Amniotic stem cell (primary cell): ENCODE measurements around the gene CACNA1F.

Experiments used
- DNase-seq: peaks from one replicate; lab custom pipeline; 2025; lab: John Stamatoyannopoulos, UW

The CACNA1F gene

DNA sequence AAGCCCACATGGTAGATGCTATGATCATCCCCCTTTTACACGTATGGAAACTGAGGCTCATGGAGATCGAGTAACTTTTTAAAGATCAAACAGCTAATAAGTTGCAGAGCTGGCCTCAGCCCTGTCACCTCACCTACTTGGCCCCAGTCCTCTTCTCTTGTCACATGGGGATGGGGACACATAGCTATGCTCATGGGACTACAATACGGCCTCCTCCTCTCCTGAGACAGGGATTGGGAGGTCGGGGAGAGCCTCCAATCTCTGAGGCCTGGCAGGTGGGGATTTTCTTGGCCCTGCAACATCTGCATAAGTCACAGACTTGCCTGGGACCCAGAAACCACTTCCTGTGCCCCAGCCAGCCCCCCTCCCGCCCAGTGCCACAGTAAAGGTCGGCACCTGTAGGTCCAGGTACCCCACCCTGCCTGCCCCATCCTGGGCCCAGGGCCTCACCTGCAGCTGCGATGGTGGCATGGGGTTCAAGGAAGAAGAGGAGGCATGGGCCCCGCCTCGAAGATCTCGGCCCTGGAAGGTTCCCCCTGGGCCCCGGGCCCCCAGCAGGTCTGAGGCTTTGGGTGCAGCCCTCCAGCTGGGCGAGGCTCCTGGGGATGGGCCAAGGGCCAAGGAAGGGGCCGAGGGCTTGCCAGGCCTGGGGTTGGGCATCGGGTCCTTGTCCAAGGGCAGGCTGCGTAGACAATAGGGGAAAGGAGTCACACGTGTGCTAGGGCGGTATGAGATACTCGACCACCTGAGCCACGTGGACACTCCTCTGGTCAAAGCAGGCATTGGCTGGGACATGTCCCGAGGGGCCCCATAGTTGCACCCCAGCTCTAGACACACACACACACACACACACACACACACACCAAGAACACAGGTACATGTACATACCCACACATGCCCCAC, 25.0 kb upstream of the CACNA1F start:
- no peak for DNase-seq

- no peak for DNase-seq
Observed at GRCh38 chrX:49257074-49257790, 24.1 kb upstream of the CACNA1F start.

- no peak for DNase-seq
Observed at GRCh38 chrX:49256268-49256995, 23.3 kb upstream of the CACNA1F start.

DNA sequence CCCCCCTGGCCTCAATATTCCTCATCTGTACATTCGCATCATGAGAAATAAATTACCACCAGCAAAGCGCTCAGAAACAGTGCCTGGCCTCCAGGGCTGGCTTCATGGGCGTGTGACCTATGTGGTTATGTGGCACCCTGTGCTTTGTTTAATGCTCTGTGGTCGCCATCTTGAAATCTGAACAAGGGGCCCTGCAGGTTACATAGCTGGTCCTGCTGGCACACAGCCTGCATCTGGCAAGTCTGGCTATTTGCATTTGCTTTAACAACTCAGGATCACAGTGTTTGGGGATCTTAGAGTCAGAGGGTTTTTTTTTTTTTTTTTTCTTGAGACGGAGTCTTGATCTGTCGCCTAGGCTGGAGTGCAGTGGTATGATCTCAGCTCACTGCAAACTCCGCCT, 21.5 kb upstream of the CACNA1F start:
- no peak for DNase-seq

DNA sequence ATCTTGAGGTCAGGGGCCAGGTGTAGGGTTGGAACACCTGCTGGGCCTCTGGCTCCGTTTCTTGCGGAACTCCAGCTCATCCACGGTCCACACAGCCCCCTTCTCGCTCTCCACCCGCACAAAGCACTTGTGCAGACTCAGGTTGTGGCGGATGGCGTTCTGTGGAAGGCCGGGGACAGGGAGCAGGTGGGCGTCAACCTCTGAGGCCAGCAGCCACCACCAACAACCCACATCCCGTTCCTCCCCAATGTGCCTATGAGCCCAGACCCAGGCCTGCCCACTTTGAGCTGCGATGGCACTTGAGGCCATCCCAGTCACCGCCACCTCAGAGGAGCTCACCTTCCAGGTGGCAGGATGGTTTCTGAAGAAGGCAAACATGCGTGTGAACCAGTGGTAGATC, 18.2 kb upstream of the CACNA1F start:
- no peak for DNase-seq

- DNase-seq, result no peak
Observed at GRCh38 chrX:49250578-49250977, 17.4 kb upstream of the CACNA1F start.

GRCh38 chrX:49250066-49250465, 16.9 kb upstream of the CACNA1F start:
- DNase-seq, result no peak

DNA sequence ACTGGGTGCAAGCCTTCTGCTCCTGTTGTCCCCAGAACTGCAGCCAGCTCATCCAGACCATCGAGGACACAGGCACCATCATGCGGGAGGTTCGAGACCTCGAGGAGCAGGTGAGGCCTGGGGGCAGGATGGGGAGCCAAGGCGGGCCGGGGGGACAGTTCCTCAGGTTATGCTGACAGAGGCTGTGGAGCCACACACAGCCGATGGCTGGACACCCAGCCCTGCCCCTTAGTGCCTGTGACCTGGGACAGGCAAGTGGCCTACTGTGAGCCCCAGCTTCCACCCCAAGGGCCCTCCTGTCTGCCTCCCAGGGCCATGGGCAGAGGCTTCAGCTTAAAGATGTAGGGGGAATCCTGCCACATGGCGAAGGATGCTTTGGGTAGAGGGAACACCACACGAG, 16.5 kb upstream of the CACNA1F start:
- DNase-seq, result no peak

GRCh38 chrX:49249071-49249470, 15.9 kb upstream of the CACNA1F start:
- DNase-seq, result no peak

GRCh38 chrX:49247916-49248811, 15.0 kb upstream of the CACNA1F start:
- DNase-seq, result no peak

GRCh38 chrX:49247346-49247745, 14.2 kb upstream of the CACNA1F start:
- no peak for DNase-seq

- no peak for DNase-seq
Observed at GRCh38 chrX:49246541-49246940, 13.4 kb upstream of the CACNA1F start.

DNA sequence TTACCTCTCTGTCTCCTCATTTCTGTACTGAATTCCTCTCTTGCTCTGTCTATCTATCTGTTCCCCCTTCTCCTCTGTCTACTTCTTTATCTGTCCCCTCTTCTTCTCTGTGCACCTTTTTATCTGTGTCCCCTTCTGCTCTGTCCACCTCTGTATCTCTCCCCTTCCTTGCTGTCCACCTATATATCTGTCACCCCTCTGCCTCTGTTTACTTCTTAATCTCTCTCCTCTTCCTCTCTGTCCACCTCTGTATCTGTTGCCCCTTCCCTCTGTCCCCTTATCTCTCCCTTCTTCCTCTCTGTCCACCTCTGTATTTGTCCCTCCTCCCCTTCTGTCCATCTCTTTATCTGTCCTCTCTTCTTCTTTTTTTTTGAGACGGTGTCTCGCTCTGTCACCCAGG, 11.1 kb upstream of the CACNA1F start:
- no peak for DNase-seq

DNA sequence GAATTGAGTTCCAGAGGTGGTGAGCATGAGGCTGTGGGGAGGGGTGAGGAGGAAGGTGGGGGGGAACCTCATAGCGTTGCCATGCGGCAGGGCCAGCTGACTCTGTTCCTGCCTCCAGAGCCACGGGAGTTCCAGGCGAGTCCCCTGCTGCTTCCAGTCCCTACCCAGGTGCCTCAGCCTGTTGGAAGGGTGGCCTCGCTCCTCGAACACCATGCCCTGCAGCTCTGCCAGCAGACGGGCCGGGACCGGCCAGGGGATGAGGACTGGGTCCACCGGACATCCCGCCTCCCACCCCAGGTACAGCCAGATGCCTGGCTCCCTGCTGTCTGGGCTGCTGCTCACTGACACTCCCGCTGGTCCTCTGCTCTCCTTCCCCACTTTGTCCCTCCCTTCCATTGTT, 10.0 kb upstream of the CACNA1F start:
- DNase-seq, result no peak

- DNase-seq, result no peak
Observed at GRCh38 chrX:49242545-49243066, 9.5 kb upstream of the CACNA1F start.

DNA sequence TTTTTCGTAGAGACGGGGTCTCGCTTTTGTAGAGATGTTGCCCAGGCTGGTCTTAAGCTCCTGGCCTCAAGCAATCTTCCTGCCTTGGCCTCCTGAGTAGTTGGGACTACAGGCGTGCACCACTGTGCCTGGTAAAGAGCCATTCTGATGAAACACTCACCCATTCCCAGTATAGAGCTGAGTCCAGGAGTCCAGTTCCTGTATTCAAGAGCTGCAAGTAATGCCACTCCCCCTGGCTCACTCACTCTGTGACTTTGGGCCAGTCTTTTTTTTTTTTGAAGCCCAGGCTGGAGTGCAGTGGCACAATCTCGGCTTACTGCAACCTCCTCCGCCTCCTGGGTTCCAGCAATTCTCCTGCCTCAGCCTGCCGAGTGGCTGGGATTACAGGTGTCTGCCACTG, 5.6 kb upstream of the CACNA1F start:
- DNase-seq, result no peak

- DNase-seq, result no peak
Observed at GRCh38 chrX:49237060-49237459, 3.9 kb upstream of the CACNA1F start.

DNA sequence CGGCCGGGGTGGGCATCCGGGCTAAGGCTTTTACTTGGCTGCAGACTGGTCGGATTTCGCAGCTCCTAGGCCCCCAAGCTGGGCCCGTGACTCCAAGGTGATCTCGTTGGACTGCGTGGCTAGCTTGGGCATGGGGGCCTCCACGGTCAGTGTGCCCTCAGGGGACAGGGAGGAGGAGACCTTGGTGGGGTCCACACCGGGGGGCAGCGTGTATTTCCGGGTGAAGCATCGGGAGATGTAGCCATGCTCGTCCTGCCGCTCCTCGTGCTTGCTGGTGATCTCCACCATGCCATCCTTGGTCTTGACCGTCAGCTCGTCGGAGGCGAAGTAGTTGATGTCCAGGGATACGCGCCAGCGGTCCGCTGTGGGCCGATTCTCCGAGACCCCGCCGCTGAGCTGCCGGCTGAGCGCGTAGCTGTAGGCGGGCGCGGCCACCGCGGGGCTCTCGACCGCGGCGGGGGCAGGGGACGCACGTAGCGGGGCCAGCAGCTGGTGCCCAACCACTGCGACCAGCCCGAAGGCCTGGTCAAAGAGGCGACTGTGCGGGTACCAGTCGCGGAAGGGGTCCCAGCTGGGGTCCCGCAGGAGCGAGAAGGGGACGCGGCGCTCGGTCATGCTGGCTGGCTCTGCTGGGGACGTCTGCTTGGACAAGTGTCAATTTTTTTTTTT, 881 bp upstream of the CACNA1F start:
- DNase-seq, result no peak

DNA sequence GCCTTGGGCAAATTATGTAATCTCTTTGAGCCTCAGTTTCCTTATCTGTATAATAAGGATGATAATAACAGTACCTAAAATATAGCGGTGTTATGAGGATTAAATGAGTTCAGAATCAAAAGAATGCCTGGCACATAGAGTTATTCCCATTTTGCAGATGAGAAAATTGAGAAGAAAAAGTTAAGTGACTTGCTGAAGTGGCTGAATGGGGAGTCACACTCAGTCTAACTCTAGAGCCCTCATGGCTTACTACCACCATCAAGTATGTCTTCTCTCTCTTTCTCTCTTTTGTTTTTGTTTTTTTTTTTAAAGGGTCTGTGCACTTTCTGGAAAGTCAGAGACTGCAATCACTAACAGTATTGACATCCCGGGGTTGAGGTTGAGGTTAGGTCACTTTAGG, 615 bp downstream of the CACNA1F start:
- no peak for DNase-seq

DNA sequence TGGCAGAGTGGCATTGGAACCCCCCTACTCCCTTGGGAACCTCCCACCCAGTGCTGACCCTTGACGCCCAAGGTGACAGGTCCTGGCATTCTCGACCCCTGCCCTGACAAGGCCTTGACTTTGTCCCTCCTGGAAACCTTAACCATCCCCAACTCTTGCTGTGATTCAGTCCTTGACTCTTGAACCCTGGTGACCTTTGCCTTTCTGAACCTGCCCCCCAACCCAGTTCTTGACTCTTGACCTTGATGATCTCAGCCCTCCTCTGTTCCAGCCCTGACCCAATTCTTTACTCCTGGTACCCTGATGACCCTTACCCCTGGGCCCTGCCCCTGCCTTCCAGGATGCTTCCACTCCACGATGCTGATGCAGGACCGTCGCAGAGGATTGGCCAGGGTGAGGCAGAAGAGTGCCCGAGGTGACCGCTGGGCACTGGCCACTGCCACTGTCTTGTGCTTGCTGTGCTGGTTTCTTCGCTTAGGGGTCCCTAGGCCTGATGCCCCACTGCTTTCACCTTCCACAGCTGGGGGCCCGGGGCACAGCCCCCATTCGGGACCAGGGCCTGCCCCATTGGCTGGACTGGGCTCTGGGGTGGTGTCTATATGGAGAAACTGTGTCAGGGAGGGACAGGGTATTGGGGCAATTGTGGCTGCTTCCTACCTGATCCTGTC, 1.7 kb downstream of the CACNA1F start:
- DNase-seq, result no peak
